ENCODE data around the gene KIAA0232.

Gene KIAA0232

GRCh38 chr4:6923507-6923906, 141.0 kb downstream of the KIAA0232 start:
- no peak for DNase-seq

GRCh38 chr4:6924361-6924779, 141.8 kb downstream of the KIAA0232 start:
- no peak for DNase-seq

- no peak for DNase-seq
Measured at GRCh38 chr4:6925357-6925836, 142.9 kb downstream of the KIAA0232 start.

- no peak for DNase-seq
Measured at GRCh38 chr4:6926081-6926480, 143.6 kb downstream of the KIAA0232 start.

- DNase-seq: no peak
Measured at GRCh38 chr4:6926681-6927478, 144.4 kb downstream of the KIAA0232 start.

- DNase-seq: no peak
Measured at GRCh38 chr4:6928081-6928480, 145.6 kb downstream of the KIAA0232 start.

GRCh38 chr4:6929339-6929811, 146.8 kb downstream of the KIAA0232 start:
- no peak for DNase-seq

- no peak for DNase-seq
Measured at GRCh38 chr4:6929812-6930464, 147.4 kb downstream of the KIAA0232 start.

- no peak for DNase-seq
Measured at GRCh38 chr4:6932475-6932874, 149.9 kb downstream of the KIAA0232 start.

- DNase-seq: no peak
Measured at GRCh38 chr4:6932918-6933317, 150.4 kb downstream of the KIAA0232 start.

Measured in NCI-H2029 (cell line).